GM20431 (cell line): ENCODE results near the gene PDXK.

Source experiments
- in situ Hi-C: fragments of 300-500 bp; cut with MseI, MboI; formaldehyde crosslinking; loops from one replicate; pipeline ENCODE4 v1.15.0; 2020; ENCODE audit warnings: low sequenced_read_pairs; ENCODE audit not compliant: unreplicated experiment

PDXK gene

GRCh38 chr21:43775795-43776430 lies 57.0 kb downstream of the PDXK start, which contains the start of gene CSTB:
Gene CSTB, minus strand, starts transcription at chr21:43776308. Its CDS starts 39 bp downstream, at chr21:43776269.
- in situ Hi-C loops: no loop called here

DNA sequence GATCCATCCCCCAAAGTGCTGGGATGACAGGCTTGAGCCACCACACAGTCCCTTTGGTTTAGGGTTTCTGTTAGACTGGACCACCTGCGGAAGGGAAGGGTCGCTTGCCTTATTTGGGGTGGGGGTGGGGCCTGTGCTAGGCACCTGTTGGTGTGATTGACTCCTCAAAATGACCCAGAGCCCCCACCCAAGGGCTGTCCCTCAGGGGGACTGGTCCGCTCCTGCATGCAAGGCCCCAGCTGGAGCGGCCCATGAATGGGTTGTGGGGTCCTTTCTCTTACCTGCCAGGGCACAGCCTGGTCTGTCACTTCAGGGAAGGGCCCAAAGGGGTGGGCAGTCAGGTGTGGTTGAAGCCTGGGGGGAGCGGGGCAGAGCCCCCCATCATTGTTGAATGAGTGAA lies 59.0 kb downstream of the PDXK start:
- in situ Hi-C loops: no loop called here

DNA sequence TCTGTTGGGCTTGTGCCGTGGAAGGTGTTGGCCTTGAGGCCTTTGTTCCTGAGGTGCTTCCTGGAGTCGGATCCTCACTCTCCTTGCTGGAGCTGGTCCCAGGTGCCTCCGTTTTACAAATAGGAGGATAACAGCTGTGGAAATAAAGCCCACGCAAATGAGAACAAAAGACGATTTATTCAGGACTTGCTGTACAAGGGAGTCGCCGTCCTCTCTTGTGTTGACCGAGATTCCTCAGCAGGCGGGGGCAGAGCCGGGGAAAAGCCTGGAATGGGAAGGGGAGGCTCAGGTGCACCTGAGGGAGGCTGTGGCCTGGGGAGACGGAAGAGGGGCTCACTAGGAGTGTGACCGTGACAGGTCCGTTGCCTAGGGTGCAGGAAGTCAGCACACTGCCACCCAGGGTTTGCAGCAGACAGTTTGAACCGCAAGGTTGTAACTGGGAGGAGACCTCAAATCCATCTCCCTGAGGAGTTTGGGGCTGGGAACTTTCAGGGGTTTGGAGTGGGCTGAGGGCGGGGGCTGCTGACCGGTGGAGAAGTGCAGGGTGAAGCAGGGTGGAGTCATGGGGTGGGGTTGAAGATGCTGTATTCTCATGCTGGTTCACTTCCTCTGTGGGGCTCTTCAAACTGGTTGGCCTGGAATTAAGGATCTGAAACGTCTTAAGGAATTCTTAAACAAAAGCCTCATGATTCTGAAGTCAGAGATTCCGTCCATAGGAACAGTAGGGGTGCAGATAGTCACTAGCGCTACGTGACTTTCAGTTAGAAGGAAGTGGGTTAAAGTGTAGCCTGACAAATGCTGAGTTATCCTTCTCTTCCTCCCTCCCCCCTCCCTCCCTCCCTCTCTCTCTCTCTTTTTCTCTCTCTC lies 59.8 kb downstream of the PDXK start:
- in situ Hi-C loops: no loop called here

DNA sequence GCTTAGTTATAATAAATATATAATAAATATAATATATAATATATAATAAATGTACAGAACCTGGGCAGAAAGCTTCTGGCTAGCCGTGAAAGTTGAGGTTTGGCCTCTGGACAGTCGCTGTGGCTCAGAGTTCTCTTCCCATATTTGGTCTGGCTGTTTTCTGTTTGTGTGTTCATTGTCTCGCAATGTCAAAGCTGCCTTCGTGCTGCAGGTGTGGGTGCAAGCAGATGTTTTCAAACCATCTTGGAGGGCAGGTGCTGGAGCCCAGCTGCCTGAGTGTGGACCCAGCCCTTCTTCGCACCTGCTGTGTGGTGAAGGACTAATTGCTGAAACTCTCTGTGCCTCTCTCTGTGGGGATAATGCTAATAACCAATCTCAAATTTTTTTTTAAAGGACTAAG lies 60.7 kb downstream of the PDXK start:
- in situ Hi-C loops: no loop called here

DNA sequence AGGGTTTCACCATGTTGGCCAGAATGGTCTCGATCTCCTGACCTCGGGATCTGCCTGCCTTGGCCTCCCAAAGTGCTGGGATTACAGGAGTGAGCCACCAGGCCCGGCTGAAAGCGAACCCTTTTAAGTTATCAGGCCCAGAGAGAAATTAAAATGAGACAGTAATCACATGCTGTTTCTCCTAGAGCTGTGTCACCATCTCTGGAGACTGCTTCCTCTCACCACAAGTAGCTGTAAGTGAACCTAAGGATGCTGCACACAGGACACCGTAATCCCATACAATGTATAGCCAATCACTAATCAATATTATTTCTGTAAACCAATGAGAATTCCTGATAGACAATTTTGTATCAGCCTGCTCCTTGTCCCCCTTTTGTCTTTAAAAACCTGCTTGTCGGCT lies 62.9 kb downstream of the PDXK start:
- in situ Hi-C loops: no loop called here

DNA sequence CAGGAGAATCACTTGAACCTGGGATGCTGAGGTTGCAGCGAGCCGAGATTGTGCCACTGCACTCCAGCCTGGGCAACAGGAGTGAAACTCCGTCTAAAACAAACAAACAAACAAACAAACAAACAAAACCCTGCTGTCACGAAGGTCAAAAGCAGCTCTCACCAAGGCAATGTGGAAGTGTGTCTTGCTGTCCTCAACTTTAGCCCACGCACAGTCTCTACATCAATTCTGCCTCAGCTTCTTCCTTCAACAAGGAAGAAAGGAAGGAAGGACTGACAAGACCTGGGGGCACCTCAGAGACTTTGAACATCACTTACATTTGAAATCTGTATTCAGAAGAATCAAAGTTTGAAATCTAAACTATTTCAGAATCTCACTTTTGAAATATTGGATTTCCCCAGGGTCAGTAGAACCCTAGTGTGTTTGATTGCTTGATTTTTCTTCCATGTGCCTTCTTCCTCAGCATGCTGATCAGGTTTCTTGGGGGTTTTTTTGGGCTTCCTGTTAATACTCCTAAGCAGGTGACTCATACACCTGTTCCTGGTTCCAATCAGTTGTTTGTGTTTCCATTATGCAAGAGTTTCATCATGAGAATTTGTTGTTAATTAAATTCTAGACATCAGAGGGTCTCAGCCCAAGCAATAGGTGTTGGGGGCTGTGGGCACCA lies 63.6 kb downstream of the PDXK start:
- in situ Hi-C loops: no loop called here

GRCh38 chr21:43783098-43783700 lies 64.3 kb downstream of the PDXK start:
- in situ Hi-C loops: no loop called here

DNA sequence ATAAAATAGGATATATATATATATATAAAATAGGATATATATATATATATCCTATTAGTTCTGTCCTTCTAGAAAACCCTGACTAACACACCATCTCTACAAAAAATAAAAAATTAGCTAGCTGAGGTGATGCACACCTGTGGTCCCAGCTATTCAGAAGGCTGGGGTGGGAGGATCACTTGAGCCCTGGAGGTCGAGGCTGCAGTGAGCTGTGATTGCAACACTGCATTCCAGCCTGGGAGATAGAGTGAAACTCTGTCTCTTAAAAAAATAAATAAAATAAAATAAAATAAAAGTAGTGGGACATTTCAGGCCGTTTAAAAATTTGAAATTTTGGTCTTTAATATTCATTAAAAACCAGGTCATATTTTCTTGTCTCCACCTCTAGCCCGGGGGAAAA lies 66.2 kb downstream of the PDXK start:
- in situ Hi-C loops: no loop called here

DNA sequence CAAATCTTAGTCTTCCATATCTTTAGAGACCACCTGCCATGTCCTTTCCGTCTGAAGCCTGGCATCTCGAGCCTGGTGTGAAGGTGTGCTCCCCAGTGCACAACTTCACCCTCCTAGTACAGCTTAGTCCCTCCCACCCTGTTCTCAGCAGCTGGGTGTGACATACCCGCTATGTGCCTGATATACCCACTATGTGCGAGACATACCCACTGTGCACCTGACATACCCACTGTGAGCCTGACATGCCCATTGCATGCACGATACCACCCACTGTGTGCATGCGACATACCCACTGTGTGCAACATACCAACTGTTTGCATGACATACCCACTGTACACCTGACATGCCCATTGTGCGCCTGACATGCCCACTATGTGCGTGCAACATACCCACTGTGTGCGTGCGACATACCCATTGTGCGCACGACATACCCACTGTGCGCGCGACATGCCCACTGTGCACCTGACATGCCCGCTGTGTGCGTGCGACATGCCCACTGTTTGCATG lies 67.4 kb downstream of the PDXK start:
- in situ Hi-C loops: no loop called here

DNA sequence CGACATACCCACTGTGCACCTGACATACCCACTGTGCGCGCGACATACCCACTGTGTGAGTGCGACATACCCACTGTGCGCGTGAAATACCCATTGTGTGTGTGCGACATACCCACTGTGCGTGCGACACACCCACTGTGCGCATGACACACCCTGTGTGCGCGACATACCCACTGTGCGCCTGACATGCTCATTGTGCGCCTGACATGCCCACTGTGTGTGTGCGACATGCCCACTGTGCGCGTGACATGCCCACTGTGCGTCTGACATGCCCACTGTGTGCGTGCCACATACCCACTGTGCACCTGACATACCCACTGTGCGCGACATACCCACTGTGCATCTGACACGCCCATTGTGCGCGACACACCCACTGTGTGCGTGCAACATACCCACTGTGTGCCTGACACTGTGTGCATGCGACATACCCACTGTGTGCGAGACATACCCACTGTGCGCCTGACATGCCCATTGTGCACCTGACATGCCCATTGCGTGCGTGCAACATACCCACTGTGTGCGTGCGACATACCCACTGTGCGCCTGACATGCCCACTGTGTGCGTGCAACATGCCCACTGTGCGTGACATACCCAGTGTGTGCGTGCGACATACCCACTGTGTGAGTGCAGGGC lies 68.0 kb downstream of the PDXK start:
- in situ Hi-C loops: no loop called here

DNA sequence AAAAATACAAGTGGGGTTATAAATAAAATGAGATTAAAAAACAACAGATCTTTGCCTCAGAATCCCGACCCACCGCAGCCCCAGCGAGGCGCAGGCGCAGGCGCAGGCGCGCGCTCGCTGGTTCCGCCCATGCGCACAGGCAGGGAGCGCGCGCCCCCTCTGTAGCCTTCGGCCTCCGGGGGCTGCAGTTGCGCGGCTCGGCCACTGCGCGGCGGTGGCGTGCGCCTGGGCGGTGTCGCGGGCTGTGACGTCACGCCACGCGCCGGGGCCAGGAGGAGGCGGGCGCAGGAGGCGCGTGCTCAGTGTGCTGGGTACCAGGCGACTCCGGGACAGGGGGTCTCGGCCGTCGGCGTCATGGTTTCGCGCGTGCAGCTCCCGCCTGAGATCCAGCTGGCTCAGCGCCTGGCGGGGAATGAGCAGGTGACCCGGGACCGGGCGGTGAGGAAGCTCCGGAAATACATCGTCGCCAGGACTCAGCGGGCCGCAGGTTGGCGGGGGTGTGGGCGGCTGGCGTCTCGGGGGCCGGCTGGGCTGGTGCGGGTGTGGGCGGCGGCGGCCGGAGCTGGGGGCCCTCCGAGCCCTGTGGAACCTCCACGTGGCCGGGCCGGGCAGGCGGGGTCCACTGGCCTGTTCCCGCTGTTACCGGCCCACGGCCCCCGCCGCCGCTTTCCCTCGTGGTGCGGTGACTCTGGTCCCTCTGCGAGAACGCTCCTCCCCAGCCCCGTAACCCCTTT lies 70.5 kb downstream of the PDXK start, which contains the start of gene RRP1:
Gene RRP1 (plus strand): TSS at position 302 of the 734 bp plus-strand sequence. CDS start 53 bp downstream, at position 355.
- in situ Hi-C loops: no loop called here

- in situ Hi-C loops: no loop called here
Measured at GRCh38 chr21:43790010-43790524, 71.1 kb downstream of the PDXK start.

DNA sequence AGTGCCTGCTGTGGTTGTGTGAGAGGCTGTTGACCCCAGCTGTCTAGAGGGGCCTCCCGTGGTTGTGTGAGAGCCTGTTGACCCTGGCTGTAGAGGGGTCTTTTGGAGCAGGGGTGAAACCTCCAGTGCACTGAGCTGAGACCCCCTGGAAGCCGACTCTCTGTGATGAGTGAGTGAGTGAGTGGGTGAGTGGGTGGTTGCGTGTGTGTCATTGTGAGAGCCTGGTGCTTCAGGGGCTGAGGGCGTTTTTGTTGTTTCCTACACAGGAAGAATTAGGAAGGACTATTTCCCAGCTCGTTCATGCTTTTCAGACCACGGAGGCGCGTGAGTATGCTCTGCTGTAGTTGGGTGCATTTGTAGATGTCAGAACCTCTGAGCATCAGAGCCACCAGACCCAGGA lies 73.5 kb downstream of the PDXK start:
- in situ Hi-C loops: no loop called here

DNA sequence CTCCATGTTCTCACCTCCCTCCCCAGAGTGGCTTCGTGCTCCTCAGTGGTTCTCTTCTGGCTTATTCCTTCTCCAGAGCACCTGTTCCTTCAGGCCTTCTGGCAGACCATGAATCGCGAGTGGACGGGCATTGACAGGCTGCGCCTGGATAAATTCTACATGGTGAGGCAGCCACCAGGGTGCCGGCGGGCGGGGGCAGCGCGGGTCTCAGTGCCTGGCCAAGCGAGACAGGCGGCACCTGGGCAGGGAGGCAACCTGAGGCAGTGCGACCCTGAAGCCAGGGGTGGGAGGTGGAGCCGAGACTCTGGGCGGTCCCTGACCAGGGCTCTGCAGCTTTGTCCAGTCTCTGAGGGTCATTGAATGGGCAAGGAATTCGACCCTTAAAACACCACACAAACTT lies 74.3 kb downstream of the PDXK start:
- in situ Hi-C loops: no loop called here

GRCh38 chr21:43794311-43794710 lies 75.4 kb downstream of the PDXK start:
- in situ Hi-C loops: no loop called here

DNA sequence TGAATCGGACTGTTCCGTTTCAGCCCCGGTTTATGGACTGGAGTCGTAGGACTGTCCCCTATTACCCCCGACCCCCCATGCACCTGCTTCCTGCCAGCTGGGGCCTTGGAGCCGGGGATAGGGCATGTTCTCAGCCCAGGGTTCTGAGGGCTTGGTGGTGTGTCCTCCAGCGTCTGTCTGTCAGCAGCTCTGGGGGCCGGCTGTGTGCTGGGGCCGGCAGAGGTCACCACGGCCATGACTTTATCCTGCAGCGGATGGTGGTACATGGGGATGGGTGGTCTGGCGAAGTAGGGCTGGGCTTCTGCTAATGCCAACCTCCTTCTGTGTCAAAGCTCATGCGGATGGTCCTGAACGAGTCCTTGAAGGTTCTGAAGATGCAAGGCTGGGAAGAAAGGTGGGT lies 75.9 kb downstream of the PDXK start:
- in situ Hi-C loops: no loop called here

GRCh38 chr21:43797415-43797814 lies 78.5 kb downstream of the PDXK start:
- in situ Hi-C loops: no loop called here

DNA sequence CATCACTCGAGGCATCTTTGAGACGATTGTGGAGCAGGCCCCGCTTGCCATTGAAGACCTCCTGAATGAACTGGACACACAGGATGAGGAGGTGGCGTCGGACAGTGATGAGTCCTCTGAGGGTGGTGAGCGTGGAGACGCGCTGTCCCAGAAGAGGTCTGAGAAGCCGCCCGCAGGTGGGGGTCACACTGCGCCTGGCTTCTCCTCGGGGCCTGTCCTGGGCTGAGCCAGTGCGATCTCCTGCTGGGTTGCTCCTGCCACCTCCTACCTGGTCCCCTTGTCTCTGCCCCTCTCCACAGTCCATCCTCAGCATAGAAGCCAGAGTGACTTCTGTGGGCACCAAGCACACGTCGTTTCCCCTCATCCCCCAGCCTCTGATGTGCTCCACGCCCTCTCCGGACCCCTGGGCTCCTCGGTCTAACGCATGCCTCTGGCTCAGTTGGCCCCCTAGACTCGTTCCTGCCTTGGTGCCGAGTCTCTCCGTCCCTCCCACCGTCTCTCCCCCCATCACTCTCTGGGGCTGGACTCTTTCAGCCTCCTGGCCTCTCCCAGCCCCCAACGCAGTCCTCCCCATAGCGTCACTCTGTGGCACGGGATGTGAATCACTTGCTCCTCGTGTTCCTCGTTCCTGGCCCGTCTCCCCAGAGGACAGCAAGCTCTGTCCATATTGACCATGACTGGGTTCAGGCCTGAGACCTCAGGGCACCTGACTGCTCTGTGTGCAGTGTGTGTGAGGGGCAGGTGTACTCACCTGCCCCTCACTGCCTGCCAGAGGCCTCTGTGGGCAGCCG lies 79.2 kb downstream of the PDXK start:
- in situ Hi-C loops: no loop called here
